Stimulated activated CD8-positive, alpha-beta memory T cell treated with anti-CD3 and anti-CD28 coated beads, Interleukin-4, amount 100 ng/mL, for 4 hours (primary cell): Measurements from ENCODE around the gene CPED1.

Source experiments
- DNase-seq, 2 donors: peaks; one replicate each; pipeline ENCODE4 v3.0.0-alpha.2; 2020; ENCODE audit warnings: low read depth in 2 of 2, low spot score in 1 of 2

The CPED1 gene

GRCh38 chr7:121132940-121133339 lies 144.4 kb downstream of the CPED1 start:
- no peak for DNase-seq

DNA sequence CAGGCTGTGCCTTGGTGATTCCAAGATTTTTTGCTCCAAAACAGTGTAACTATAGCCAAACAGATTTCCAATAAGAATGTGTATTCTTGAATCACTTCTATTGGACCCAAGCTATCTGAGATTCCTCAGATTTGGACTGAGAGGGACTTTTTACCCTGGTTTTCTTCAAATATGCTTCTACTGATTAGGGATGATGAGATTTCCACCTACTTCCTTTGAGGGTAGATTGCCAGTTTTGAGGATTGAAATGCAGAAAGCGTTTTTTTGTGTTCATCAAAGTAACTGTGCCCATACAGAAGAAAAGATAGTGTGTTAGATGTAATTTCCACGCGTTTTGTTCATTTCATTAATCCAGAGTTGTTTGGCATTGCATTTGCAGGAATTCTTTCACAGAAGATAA lies 144.9 kb downstream of the CPED1 start:
- no peak for DNase-seq

DNA sequence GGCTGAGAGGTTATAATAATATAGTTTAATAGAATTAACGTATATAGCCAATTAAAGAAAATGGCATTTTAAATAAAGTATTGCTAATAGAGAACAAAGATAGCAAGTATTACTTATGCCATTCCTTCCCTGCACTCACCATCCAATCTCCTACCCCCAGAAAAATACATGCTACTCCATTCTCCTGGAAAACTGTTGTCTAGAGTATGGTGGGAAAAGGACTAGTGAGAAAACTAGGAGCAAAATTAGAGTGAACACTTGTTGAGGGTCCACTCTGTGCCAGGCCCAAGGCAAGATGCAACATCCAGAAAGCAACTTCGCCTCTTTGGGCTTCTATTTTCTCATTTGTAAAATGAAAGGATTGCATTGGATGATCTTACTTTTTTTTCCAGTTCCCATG lies 149.1 kb downstream of the CPED1 start:
- no peak for DNase-seq

DNA sequence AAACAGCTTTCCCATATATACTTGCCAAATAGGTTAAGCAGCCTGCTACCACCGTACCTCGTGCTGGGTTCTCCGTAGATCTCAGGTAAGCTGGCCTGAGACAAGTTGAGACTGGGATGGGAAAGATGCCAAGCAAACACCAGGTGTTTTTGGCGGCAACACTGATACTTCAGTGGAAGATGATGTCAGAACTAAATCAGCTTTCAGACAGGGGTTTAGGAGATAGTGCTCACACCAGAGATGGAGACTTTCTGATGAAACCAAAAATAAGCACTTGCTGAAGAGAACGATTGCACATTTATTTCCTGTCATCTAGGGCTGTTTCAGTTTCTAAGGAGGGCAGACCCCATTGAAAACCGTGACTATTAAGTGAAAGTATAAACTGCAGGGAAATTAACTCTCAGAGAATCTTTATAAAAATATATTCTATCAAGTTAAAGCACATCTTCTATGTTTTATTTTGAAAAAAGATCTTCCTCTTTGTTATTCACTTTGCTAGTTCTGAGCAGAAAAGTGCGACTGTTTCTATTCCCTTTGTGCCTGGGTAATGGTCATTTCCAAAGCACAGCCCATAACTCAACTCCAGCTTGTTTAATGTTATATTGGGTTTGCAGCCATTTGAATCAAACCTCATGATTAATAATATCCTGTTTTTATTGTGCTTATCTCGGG lies 149.9 kb downstream of the CPED1 start:
- no peak for DNase-seq

- no peak for DNase-seq
These were observed 150.9 kb downstream of the CPED1 start for GRCh38 chr7:121139427-121139826.

DNA sequence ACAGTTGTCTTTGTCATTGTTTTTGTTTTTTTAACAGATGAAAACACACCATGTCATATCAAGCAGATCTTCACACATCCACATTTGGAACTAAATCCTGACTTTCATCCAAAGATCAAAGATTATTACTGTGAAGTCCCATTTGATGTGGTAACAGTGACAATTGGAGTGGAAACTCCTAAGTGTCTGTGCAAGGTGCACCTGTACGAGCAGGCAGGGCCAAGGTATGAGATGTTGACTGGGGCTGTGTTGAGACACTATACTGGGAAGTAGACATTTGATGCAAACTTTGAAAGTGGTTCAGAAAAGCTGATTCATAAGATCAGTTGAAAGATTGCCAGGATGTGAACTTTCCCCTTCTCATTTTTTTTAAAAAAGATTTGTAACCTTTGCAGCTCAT lies 152.3 kb downstream of the CPED1 start:
- DNase-seq, result no peak

- DNase-seq, result no peak
These were observed 163.3 kb downstream of the CPED1 start for GRCh38 chr7:121151774-121152221.

GRCh38 chr7:121153411-121153810 lies 164.9 kb downstream of the CPED1 start:
- no peak for DNase-seq

GRCh38 chr7:121153995-121154394 lies 165.5 kb downstream of the CPED1 start:
- DNase-seq, result no peak

DNA sequence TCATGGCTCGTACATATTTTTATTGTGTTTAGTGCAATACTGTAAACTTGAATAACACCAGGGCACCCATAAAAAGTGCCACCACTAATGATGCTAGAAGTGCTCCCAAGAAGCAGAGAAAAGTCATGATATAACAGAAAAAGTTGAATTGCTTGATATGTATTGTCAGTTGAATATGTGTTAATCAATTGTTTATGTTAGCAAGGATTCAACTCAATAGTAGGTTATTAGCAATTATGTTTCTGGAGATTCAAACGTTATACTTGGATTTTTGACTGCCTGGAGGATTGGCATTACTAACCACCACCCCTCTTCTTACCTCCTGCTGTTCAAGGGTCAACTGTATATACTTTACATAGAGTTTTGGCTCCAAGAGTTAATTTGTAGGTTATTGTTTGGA lies 168.3 kb downstream of the CPED1 start:
- no peak for DNase-seq

- DNase-seq, result no peak
These were observed 168.8 kb downstream of the CPED1 start for GRCh38 chr7:121157341-121157751.

GRCh38 chr7:121157885-121158590 lies 169.5 kb downstream of the CPED1 start:
- DNase-seq, result no peak

GRCh38 chr7:121158665-121159064 lies 170.2 kb downstream of the CPED1 start:
- DNase-seq, result no peak

- no peak for DNase-seq
These were observed 171.0 kb downstream of the CPED1 start for GRCh38 chr7:121159553-121159952.

- no peak for DNase-seq
These were observed 171.9 kb downstream of the CPED1 start for GRCh38 chr7:121160150-121161008.

GRCh38 chr7:121163699-121164098 lies 175.2 kb downstream of the CPED1 start:
- no peak for DNase-seq

- DNase-seq, result no peak
These were observed 175.7 kb downstream of the CPED1 start for GRCh38 chr7:121164247-121164646.

DNA sequence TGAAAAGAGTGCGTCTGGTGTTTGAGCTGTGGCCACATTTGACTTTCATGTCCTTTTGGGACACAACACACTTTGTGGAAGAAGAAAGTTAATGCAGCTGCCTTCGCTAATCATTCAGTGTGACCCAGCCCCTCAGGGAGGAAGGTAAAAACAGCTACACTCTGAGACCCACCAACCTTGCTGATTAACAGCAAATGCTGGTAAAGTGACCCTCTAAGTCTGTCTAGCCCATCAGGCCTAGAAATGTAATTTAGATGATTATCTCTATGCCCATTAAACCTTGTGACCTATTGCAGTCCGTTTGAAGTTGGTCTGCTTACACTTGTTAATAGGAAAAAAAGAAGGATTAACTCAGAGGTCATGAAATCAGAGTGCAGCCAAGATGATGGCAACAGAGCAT lies 178.4 kb downstream of the CPED1 start:
- no peak for DNase-seq

- no peak for DNase-seq
These were observed 179.5 kb downstream of the CPED1 start for GRCh38 chr7:121167971-121168370.

DNA sequence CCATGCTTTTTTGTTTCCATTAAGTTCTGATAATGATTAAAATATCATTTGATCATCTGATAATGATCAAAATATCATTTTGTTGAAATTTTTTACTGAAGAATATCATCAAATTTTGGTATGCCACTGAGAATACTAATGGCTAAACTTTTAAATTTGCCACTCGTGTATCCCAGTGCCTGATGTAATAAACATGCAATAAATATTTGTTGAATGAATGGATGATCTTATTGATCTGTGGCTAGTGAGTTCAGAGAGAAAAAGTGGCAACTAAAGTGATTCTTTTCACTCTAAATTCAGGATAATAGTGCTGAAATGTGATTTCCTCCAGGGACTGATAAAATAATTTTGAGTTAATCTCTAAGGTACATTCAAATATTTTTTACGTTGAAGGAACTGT lies 181.0 kb downstream of the CPED1 start:
- DNase-seq, result no peak

- no peak for DNase-seq
These were observed 184.0 kb downstream of the CPED1 start for GRCh38 chr7:121172484-121172883.

GRCh38 chr7:121175826-121176225 lies 187.3 kb downstream of the CPED1 start:
- no peak for DNase-seq
